Epithelial cell of proximal tubule (primary cell): Measurements from ENCODE around the gene HOXB9. TPM values are rescaled to one million over a fixed set of nuclear protein-coding genes. Genes with fewer than 3 reads are reported as not detected.

Experiments used
- DNase-seq: peaks from one replicate; pipeline ENCODE4 v3.0.0-alpha.2; 2011; ENCODE audit warnings: low read depth
- H3K4me3 ChIP-seq: 2 replicates; pipeline ENCODE4 v1.5.1; 2011; ENCODE audit warnings: low read depth, mild to moderate bottlenecking, low read length
- CTCF ChIP-seq: conservative IDR thresholded peaks from 2 replicates; pipeline ENCODE4 v1.5.1; 2012; ENCODE audit warnings: low read depth, mild to moderate bottlenecking, low read length
- total RNA-seq: library from RNA; depleted of rRNA; stranded (reverse); fragments of >200 nt; gene quantifications from 2 replicates; pipeline ENCODE4 v1.2.3, GENCODE V29; 2015

The HOXB9 gene
- total RNA-seq, 1 donor from 2014 or later: 74.5 TPM

- peak overlapping the region; percentile 86 for H3K4me3 ChIP-seq
- DNase-seq: no peak
- no peak for TF ChIP-seq CTCF
Observed at GRCh38 chr17:48612854-48613691, 13.1 kb downstream of the HOXB9 start.

- H3K4me3 ChIP-seq: peak overlapping the region; percentile 86
- no peak for TF ChIP-seq CTCF
- DNase-seq: no peak
Observed at GRCh38 chr17:48612456-48612853, 13.7 kb downstream of the HOXB9 start.

- no peak for TF ChIP-seq CTCF
- no peak for DNase-seq
- peak overlapping the region; percentile 86 for H3K4me3 ChIP-seq
Observed at GRCh38 chr17:48611681-48612455, 14.3 kb downstream of the HOXB9 start.

- peak overlapping the region; percentile 86 for H3K4me3 ChIP-seq
- TF ChIP-seq CTCF: no peak
- DNase-seq: no peak
Observed at GRCh38 chr17:48611213-48611612, 14.9 kb downstream of the HOXB9 start.

GRCh38 chr17:48610282-48611211, 15.6 kb downstream of the HOXB9 start, which contains the start of gene HOXB7:
Gene HOXB7 (minus strand): TSS chr17:48611017. CDS start chr17:48610918, 99 bp downstream.
- no peak for DNase-seq
- TF ChIP-seq CTCF: no peak

GRCh38 chr17:48609759-48610281, 16.3 kb downstream of the HOXB9 start:
- no peak for DNase-seq
- TF ChIP-seq CTCF: no peak
- H3K4me3 ChIP-seq: peak overlapping the region; percentile 86

More at GRCh38 chr17:48610282-48611211, 15.6 kb downstream of the HOXB9 start, which contains the start of gene HOXB7:
- peak within 1 kb of the TSS; percentile 86 for H3K4me3 ChIP-seq
